ENCODE data around the gene KLHL17. TPM values are rescaled to one million over a fixed set of nuclear protein-coding genes. Genes with fewer than 3 reads are reported as not detected.
A peak's percentile ranks its signal among the peaks of the same experiment; 100 is the strongest.

KLHL17 gene
- total and polyA plus RNA-seq, 9 of the 15 experiments (the other 6 are each of a cell fraction or from before 2014, with no cell fraction given): 0.14 to 84.8 (median 13.0) TPM

DNA sequence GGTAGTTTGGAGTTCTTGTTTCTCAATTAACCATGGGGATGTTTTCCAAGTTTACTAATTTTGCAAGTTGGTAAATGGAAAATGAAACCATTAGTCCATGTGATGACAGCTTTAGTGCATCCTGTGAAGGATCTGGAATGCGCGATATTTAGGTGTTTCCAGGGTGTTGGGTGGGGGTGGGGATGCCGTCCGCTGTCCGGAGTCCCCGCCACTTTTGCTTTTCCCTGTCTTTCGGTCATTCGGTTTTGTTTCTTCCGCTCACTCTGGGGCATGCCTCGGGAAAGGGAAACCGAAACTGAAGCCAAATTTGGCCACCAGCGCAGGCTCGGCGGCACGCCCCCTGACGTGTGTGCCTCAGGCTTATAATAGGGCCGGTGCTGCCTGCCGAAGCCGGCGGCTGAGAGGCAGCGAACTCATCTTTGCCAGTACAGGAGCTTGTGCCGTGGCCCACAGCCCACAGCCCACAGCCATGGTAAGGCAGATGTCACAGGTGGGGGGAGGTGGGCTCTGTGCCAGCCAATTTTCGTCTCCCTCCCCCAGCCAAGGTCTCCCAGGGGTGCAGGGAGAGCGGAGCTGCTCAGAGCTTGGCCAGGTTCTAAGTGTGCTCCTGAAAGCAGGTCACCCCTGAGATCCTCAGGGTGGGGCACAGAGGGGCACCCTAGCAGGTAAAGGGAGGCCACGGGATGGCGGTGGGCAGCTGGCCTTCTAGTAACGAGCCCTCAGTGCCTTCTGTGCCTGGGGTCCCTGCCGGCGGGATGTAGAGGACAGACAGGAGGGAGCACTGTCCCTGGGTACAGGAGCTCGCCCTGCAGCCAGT, 52.9 kb downstream of the KLHL17 start, which contains the start of gene ISG15 (continued):
- TF ChIP-seq, protein P1, sequence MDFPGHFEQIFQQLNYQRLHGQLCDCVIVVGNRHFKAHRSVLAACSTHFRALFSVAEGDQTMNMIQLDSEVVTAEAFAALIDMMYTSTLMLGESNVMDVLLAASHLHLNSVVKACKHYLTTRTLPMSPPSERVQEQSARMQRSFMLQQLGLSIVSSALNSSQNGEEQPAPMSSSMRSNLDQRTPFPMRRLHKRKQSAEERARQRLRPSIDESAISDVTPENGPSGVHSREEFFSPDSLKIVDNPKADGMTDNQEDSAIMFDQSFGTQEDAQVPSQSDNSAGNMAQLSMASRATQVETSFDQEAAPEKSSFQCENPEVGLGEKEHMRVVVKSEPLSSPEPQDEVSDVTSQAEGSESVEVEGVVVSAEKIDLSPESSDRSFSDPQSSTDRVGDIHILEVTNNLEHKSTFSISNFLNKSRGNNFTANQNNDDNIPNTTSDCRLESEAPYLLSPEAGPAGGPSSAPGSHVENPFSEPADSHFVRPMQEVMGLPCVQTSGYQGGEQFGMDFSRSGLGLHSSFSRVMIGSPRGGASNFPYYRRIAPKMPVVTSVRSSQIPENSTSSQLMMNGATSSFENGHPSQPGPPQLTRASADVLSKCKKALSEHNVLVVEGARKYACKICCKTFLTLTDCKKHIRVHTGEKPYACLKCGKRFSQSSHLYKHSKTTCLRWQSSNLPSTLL (IDR thresholded peaks at IDR 0.05): no peak
- no peak for TF ChIP-seq CCNT2 (IDR thresholded peaks at IDR 0.05; ENCODE audit: borderline replicate concordance, extremely low read depth, insufficient read length, low read depth, low read length)
- TF ChIP-seq, protein P2, sequence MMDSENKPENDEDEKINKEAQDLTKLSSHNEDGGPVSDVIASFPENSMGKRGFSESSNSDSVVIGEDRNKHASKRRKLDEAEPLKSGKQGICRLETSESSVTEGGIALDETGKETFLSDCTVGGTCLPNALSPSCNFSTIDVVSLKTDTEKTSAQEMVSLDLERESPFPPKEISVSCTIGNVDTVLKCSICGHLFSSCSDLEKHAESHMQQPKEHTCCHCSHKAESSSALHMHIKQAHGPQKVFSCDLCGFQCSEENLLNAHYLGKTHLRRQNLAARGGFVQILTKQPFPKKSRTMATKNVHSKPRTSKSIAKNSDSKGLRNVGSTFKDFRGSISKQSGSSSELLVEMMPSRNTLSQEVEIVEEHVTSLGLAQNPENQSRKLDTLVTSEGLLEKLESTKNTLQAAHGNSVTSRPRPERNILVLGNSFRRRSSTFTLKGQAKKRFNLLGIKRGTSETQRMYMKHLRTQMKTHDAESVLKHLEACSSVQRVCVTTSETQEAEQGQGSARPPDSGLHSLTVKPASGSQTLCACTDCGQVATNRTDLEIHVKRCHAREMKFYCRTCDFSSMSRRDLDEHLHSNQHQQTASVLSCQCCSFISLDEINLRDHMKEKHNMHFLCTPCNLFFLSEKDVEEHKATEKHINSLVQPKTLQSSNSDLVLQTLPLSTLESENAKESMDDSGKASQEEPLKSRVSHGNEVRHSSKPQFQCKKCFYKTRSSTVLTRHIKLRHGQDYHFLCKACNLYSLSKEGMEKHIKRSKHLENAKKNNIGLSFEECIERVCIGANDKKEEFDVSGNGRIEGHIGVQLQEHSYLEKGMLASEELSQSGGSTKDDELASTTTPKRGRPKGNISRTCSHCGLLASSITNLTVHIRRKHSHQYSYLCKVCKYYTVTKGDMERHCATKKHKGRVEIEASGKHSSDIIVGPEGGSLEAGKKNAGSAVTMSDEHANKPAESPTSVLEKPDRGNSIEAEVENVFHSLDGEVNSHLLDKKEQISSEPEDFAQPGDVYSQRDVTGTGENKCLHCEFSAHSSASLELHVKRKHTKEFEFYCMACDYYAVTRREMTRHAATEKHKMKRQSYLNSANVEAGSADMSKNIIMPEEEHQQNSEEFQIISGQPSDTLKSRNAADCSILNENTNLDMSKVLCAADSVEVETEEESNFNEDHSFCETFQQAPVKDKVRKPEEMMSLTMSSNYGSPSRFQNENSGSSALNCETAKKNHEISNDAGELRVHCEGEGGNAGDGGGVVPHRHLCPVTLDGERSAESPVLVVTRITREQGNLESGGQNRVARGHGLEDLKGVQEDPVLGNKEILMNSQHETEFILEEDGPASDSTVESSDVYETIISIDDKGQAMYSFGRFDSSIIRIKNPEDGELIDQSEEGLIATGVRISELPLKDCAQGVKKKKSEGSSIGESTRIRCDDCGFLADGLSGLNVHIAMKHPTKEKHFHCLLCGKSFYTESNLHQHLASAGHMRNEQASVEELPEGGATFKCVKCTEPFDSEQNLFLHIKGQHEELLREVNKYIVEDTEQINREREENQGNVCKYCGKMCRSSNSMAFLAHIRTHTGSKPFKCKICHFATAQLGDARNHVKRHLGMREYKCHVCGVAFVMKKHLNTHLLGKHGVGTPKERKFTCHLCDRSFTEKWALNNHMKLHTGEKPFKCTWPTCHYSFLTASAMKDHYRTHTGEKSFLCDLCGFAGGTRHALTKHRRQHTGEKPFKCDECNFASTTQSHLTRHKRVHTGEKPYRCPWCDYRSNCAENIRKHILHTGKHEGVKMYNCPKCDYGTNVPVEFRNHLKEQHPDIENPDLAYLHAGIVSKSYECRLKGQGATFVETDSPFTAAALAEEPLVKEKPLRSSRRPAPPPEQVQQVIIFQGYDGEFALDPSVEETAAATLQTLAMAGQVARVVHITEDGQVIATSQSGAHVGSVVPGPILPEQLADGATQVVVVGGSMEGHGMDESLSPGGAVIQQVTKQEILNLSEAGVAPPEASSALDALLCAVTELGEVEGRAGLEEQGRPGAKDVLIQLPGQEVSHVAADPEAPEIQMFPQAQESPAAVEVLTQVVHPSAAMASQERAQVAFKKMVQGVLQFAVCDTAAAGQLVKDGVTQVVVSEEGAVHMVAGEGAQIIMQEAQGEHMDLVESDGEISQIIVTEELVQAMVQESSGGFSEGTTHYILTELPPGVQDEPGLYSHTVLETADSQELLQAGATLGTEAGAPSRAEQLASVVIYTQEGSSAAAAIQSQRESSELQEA (IDR thresholded peaks at IDR 0.05; ENCODE audit: low read depth): no peak
- TF ChIP-seq ZNF408 (CRISPR knock-in tag; IDR thresholded peaks at IDR 0.05; ENCODE audit: low read depth): no peak
- no peak for TF ChIP-seq MYBL2 (IDR thresholded peaks at IDR 0.05; ENCODE audit: low read depth)
- TF ChIP-seq MYBL2 (CRISPR knock-in tag; IDR thresholded peaks at IDR 0.05; ENCODE audit: borderline replicate concordance): no peak
- TF ChIP-seq, protein P3, sequence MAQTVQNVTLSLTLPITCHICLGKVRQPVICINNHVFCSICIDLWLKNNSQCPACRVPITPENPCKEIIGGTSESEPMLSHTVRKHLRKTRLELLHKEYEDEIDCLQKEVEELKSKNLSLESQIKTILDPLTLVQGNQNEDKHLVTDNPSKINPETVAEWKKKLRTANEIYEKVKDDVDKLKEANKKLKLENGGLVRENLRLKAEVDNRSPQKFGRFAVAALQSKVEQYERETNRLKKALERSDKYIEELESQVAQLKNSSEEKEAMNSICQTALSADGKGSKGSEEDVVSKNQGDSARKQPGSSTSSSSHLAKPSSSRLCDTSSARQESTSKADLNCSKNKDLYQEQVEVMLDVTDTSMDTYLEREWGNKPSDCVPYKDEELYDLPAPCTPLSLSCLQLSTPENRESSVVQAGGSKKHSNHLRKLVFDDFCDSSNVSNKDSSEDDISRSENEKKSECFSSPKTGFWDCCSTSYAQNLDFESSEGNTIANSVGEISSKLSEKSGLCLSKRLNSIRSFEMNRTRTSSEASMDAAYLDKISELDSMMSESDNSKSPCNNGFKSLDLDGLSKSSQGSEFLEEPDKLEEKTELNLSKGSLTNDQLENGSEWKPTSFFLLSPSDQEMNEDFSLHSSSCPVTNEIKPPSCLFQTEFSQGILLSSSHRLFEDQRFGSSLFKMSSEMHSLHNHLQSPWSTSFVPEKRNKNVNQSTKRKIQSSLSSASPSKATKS (CRISPR knock-in tag; IDR thresholded peaks at IDR 0.05): no peak
- TF ChIP-seq TCF7L2 (IDR thresholded peaks at IDR 0.05; ENCODE audit: low read depth, low read length): no peak
- TF ChIP-seq, protein P4, sequence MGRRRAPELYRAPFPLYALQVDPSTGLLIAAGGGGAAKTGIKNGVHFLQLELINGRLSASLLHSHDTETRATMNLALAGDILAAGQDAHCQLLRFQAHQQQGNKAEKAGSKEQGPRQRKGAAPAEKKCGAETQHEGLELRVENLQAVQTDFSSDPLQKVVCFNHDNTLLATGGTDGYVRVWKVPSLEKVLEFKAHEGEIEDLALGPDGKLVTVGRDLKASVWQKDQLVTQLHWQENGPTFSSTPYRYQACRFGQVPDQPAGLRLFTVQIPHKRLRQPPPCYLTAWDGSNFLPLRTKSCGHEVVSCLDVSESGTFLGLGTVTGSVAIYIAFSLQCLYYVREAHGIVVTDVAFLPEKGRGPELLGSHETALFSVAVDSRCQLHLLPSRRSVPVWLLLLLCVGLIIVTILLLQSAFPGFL (CRISPR knock-in tag; IDR thresholded peaks at IDR 0.05): no peak
- TF ChIP-seq ZNF174 (CRISPR knock-in tag; IDR thresholded peaks at IDR 0.05): no peak
- TF ChIP-seq COPS2 (conservative IDR thresholded peaks at IDR 0.05): no peak
- TF ChIP-seq NBN (IDR thresholded peaks at IDR 0.05; ENCODE audit: low read depth): peak; percentile 84
- no peak for TF ChIP-seq PHTF2 (CRISPR knock-in tag; IDR thresholded peaks at IDR 0.05)
- TF ChIP-seq RFX1 (IDR thresholded peaks at IDR 0.05): no peak
